ENCODE data around the gene IGF2BP1.

IGF2BP1 gene

DNA sequence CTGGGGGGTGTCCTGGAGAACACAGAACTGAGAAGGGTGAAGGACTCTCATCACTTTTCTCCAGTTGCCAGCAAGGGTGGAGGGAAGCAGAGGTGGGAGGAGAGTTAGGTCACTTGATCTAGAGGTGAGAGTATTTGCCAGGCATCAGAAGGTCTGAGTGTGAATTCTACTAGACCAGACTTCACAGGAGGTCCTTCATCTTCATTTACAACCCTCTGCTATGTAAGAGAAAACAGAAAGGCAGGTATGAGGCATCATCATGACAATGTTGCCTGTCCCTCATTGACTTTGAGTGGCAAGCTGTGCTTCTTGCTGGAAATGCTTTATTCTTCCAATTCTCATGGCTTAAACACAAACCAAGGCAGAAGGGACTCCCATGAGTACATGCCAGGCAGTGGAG is 89.5 kb downstream of the IGF2BP1 start:
- no peak for ATAC-seq (ENCODE audit: insufficient read depth, low read depth)
- Histone ChIP-seq H3K27me3 (ENCODE audit: insufficient read depth, low read length, poor library complexity) (peaks cover 12% of the 10 kb centered on the region), H3K9ac (ENCODE audit: low read depth, low read length) (no peak overlapping the region), H3K9me3 (ENCODE audit: insufficient read depth, low read length, severe bottlenecking) (no peaks in the 10 kb centered on the region), H3K79me2 (ENCODE audit: insufficient read depth, low read length) (no peaks in the 10 kb centered on the region), H4K20me1 (ENCODE audit: insufficient read depth, low read length) (no peaks in the 10 kb centered on the region), H3K4me3 (ENCODE audit: low read depth in 1 of 2, low read length in 2 of 2) (no peak overlapping the region), H3K4me1 (ENCODE audit: insufficient read depth, low read length) (no peaks in the 10 kb centered on the region), H3K4me2 (ENCODE audit: insufficient read depth, low read length) (no peak overlapping the region), H2AFZ (ENCODE audit: low read depth, low read length) (no peak overlapping the region), H3K36me3 (ENCODE audit: insufficient read depth, low read length) (no peaks in the 10 kb centered on the region), H3K27ac (ENCODE audit: low read length) (no peak overlapping the region)
- TF ChIP-seq EZH2 (IDR thresholded peaks at IDR 0.05; ENCODE audit: borderline replicate concordance, low read depth, low read length, severe bottlenecking) = no peak
- TF ChIP-seq, protein P1, sequence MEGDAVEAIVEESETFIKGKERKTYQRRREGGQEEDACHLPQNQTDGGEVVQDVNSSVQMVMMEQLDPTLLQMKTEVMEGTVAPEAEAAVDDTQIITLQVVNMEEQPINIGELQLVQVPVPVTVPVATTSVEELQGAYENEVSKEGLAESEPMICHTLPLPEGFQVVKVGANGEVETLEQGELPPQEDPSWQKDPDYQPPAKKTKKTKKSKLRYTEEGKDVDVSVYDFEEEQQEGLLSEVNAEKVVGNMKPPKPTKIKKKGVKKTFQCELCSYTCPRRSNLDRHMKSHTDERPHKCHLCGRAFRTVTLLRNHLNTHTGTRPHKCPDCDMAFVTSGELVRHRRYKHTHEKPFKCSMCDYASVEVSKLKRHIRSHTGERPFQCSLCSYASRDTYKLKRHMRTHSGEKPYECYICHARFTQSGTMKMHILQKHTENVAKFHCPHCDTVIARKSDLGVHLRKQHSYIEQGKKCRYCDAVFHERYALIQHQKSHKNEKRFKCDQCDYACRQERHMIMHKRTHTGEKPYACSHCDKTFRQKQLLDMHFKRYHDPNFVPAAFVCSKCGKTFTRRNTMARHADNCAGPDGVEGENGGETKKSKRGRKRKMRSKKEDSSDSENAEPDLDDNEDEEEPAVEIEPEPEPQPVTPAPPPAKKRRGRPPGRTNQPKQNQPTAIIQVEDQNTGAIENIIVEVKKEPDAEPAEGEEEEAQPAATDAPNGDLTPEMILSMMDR (IDR thresholded peaks at IDR 0.05; ENCODE audit: borderline replicate concordance, extremely low read depth, low read length, poor library complexity, severe bottlenecking) = no peak
- DNase-seq = no peak

DNA sequence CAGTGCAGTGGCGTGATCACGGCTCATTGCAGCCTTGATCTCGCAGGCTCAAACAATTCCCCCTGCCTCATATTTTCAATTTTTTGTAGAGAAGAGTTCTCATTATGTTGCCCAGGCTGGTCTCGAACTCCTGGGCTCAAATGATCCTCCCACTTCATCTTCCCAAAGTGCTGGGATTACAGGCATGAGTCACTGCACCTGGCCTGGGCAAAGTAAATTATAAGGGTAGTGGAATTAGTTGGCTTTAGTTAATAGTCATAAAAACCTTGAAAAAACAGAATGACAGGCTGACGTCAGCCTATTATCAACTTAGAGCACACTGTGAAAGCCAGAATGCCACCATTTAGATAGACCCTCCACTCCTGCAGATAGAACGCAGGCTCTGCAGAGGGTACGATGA is 91.9 kb downstream of the IGF2BP1 start:
- Histone ChIP-seq H2AFZ (ENCODE audit: low read depth, low read length) (no peak overlapping the region), H3K79me2 (ENCODE audit: insufficient read depth, low read length) (no peaks in the 10 kb centered on the region), H3K4me2 (ENCODE audit: insufficient read depth, low read length) (no peak overlapping the region), H3K9ac (ENCODE audit: low read depth, low read length) (no peak overlapping the region), H3K36me3 (ENCODE audit: insufficient read depth, low read length) (no peaks in the 10 kb centered on the region), H4K20me1 (ENCODE audit: insufficient read depth, low read length) (no peaks in the 10 kb centered on the region), H3K27ac (ENCODE audit: low read length) (no peak overlapping the region), H3K27me3 (ENCODE audit: insufficient read depth, low read length, poor library complexity) (peaks cover 7% of the 10 kb centered on the region), H3K4me1 (ENCODE audit: insufficient read depth, low read length) (no peaks in the 10 kb centered on the region), H3K4me3 (ENCODE audit: low read depth in 1 of 2, low read length in 2 of 2) (no peak overlapping the region), H3K9me3 (ENCODE audit: insufficient read depth, low read length, severe bottlenecking) (no peaks in the 10 kb centered on the region)
- no peak for TF ChIP-seq EZH2 (IDR thresholded peaks at IDR 0.05; ENCODE audit: borderline replicate concordance, low read depth, low read length, severe bottlenecking)
- TF ChIP-seq, protein P1 (IDR thresholded peaks at IDR 0.05; ENCODE audit: borderline replicate concordance, extremely low read depth, low read length, poor library complexity, severe bottlenecking) = no peak
- DNase-seq = no peak
- no peak for ATAC-seq (ENCODE audit: insufficient read depth, low read depth)

DNA sequence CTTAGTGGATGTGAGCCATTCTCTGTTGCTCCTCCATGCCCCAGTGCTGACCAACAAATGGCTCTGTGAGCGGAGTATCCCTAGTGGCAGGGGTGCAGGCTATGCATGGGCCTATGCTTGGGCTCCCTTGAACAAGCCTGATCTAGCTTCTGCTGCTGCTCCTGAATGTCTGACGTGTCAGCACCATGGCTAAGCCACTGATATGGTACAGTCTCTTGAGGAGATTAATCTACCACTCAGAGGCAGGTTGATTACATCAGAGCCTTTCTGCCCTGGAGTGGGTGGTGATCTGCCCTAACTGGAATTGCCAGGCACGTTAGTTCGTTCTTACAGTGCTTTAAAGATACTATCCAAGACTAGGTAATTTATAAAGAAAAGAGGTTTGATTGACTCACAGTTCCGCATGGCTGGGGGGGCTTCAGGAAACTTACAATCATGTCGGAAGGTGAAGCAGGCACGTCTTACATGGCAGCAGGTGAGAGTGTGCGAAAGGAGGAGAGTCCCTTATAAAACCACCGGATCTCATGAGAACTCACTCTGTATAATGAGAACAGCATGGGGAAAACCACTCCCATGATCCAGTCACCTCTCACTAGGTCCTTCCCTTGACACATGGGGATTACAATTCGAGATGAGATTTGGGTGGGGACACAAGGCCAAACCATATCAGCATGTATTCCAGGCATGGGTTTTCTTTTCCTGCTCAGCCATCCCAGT is 93.9 kb downstream of the IGF2BP1 start:
- H3K27me3 ChIP-seq (ENCODE audit: insufficient read depth, low read length, poor library complexity) = peaks cover 5% of the 10 kb centered on the region
- no peaks in the 10 kb centered on the region for H4K20me1 ChIP-seq (ENCODE audit: insufficient read depth, low read length)
- TF ChIP-seq, protein P1 (IDR thresholded peaks at IDR 0.05; ENCODE audit: borderline replicate concordance, extremely low read depth, low read length, poor library complexity, severe bottlenecking) = no peak
- TF ChIP-seq EZH2 (IDR thresholded peaks at IDR 0.05; ENCODE audit: borderline replicate concordance, low read depth, low read length, severe bottlenecking) = no peak
- no peak overlapping the region for H2AFZ ChIP-seq (ENCODE audit: low read depth, low read length)
- H3K79me2 ChIP-seq (ENCODE audit: insufficient read depth, low read length) = no peaks in the 10 kb centered on the region
- H3K36me3 ChIP-seq (ENCODE audit: insufficient read depth, low read length) = no peaks in the 10 kb centered on the region
- no peak for DNase-seq
- no peak overlapping the region for H3K27ac ChIP-seq (ENCODE audit: low read length)
- no peaks in the 10 kb centered on the region for H3K4me1 ChIP-seq (ENCODE audit: insufficient read depth, low read length)
- no peaks in the 10 kb centered on the region for H3K9me3 ChIP-seq (ENCODE audit: insufficient read depth, low read length, severe bottlenecking)
- H3K4me3 ChIP-seq (ENCODE audit: low read depth in 1 of 2, low read length in 2 of 2) = no peak overlapping the region
- ATAC-seq (ENCODE audit: insufficient read depth, low read depth) = no peak
- no peak overlapping the region for H3K9ac ChIP-seq (ENCODE audit: low read depth, low read length)
- H3K4me2 ChIP-seq (ENCODE audit: insufficient read depth, low read length) = no peak overlapping the region
